NAMALWA (cell line): Measurements from ENCODE around the gene POM121L2.
A peak's percentile ranks its signal among the peaks of the same experiment; 100 is the strongest.
"Not testable (repeated sequence)": the region's sequence is repeated elsewhere in the genome, so short reads cannot be mapped to it uniquely, and the experiment has no call there.

Experiments
- DNase-seq: peaks from one replicate; pipeline ENCODE4 v3.0.0-alpha.2; 2015; ENCODE audit warnings: low spot score

Gene POM121L2

DNA sequence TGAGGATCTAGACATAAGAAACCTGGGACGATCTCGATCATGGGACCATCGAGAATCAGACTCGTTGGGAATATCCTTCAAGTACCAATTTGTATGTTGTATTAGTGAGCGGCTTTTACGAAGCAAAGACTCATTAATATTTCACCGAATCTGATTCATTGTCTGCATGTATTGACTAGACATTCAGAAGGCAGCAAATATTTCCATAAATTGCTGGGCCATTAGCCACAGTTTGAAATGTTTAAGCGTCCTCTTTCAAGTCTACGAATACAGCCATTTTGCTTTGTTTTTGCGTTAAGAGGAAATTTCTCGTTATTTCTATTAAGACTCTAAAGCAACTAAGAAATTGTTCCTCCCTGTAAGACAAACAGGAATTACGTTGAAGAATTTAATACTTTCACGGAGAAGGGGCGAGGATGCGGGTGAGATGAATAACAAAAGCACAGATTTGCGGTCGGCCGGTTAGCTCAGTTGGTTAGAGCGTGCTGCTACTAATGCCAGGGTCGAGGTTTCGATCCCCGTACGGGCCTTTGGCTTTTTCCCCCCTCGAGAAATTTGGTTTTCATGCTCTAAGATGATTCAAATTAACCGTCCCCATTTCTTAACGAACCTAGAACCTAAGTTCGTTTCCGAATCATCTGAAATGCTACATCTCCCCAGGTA lies 18.5 kb downstream of the POM121L2 start:
- DNase-seq, result no peak

GRCh38 chr6:27290850-27291208 lies 21.2 kb downstream of the POM121L2 start:
- no peak for DNase-seq

GRCh38 chr6:27290065-27290849 lies 21.8 kb downstream of the POM121L2 start:
- no peak for DNase-seq

DNA sequence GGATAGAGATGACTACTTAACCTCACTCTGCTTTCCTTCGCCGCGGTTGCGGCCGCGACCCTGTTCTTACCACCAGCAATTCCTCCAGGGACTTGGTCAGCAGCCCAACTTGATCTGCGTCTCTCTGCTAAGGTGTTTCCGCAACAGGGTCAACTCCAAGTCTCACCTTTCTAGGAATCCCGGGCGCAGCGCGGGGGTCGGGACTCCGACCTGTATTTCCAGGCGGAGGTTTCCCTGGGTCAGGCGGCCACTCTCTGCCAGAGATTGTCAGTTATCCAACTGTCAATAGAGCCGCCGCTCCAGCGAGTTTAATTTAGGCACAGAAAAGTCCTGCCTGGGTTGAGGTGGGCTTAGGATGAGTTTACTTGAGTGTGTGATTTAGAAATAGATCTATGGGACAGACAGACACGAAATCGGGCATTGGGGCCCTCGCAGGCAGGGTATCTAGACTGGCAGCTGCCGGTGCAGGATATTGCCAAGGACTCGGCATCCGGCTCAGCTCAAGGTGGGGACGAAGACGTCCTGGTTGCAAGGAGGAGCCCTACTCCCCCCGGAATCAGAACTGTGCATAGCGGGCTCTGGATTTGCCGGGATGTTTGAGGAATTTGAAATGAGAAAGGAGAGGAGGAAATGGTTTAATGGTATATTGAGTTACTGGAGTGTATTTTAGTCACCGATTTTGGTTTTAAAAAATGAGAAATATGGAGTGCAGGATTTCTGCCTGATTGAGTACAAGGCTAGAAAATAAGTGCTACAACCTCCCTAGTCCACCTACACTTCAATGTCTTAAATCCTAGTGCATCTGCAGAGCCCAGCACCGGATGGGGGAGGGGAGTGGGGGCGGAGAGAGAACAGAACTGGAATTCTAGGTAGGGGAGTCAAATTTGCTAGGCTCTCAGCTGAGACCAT lies 23.7 kb downstream of the POM121L2 start:
- DNase-seq, result no peak

GRCh38 chr6:27287751-27288135 lies 24.3 kb downstream of the POM121L2 start:
- DNase-seq, result no peak

- DNase-seq, result no peak
Observed at GRCh38 chr6:27286141-27286540, 25.9 kb downstream of the POM121L2 start.

DNA sequence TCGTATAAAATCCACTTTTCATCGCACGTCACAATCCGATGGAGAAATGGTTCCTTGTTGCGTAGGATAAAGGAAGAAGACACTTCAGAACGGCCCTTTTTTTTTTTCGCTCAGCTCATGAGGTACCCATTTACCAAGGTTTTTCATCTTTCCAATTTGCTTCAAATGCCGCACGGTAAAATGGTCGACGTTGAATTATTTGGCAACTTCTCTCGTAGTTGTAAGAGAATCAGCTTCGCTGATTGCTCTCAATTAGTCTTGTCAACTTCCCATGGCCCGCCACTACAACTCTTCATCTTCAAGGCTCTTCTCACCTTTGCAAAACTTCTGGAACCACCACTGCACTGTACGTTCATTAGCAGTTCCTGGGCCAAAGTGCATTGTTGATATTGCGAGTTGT lies 28.8 kb downstream of the POM121L2 start:
- no peak for DNase-seq

- no peak for DNase-seq
Observed at GRCh38 chr6:27281569-27281968, 30.5 kb downstream of the POM121L2 start.

DNA sequence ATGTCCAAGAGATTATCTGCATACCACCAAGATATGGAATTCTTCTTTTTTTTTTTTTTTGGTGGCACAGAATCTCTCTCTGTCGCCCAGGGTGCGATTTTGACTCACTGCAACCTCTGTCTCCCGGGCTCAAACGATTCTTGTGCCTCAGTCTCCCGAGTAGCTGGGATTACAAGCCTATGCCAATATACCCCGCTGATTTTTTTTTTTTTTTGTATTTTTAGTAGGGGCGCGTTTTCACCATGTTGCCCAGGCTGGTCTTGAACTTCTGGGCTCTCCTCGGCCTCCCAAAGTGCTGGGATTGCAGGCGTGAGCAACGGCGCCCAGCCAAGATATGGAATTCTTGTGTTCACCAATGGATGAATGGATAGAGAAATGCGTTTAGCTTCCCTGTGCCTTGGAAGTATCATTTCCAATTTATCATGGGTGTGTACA lies 31.0 kb downstream of the POM121L2 start:
- no peak for DNase-seq

GRCh38 chr6:27280540-27281000 lies 31.5 kb downstream of the POM121L2 start:
- DNase-seq, result peak; percentile 3

DNA sequence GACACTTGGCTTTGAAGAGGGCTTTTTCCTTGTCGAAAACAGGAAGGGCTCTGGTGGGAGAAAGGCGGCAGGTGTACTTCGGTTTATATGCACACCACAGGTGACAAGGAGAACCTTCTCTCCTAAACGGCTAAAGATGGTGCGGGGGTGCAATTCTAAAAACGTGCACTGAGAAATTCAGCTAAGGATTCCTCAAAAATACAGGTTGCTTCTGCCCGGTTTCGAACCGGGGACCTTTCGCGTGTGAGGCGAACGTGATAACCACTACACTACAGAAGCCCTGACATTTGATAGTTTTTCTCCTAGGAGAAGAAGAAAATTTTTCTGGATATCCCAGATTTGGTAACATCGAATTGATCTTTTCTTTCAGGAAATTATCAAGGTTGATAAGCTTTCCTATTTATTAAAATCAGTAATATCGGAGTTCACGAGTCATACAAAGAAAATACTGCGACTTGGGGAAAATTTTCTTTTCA lies 32.0 kb downstream of the POM121L2 start:
- peak; percentile 72 for DNase-seq

DNA sequence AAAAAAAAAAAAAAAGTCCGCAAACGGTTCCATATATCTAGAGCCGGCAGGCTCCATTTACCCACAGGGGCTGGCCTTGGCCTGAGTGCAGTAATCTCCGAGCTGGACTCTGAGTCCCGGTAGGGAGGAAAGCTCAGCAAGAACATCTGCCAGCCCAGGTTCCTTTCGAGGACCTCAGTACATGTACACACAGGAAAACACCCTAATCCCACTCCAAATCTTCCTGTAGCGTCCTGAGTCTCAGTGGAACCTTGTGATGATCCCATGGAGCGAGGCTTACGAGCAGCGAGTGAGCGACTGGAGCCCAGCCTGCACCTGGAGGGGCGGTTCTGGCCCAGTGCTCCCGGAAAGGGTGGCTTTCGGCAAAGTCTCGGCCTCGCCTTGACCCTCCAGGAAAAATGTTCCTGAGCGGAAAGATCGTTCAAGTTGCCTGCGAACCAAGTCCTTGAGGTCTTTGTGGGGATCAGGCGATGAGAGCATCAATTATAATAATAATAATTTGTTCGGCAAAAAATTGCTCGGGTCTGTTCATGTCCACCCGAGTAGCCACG lies 32.5 kb downstream of the POM121L2 start:
- peak; percentile 3 for DNase-seq

DNA sequence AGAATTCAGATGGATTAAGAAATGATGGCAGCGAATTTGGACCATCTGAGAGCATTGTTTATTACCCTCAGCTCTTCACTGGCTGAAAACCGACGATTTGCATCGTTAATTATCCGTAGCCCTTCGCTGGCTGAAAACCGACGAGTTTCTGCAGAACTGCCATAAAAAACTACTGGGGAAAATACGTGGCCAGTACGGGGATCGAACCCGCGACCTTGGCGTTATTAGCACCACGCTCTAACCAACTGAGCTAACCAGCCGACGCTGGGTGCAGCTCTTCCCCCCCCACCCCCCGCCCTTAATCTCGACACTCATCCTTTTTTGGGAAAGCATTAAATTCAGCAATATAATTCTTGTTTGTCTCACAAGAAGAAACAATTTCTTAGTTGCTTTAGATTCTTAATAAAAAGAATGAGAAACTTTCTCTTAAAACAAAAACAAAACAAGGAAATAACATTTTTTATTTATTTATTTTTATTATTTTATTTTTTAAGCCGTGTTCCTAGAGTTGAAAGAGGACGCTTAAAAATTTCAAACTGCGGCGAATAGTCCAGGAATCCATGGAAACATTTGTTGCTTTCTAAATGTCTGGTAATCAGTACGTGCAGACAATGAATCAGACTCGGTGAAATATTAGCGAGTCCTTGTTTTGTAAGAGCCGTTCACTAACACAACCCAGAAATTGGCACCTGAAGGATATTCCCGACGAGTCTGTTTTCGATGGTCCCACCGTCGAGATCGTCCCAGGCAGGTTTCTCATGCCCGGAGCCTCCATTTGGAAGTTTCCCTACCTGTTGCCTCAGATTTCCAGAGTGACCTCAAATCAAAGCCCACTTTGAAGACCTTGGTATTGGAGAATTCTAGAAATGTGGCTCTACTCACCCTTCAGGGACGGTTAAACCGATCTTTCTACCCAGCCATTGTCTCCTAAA lies 36.8 kb downstream of the POM121L2 start:
- no peak for DNase-seq

GRCh38 chr6:27273783-27274182 lies 38.3 kb downstream of the POM121L2 start:
- no peak for DNase-seq

GRCh38 chr6:27268803-27269202 lies 43.3 kb downstream of the POM121L2 start:
- no peak for DNase-seq

DNA sequence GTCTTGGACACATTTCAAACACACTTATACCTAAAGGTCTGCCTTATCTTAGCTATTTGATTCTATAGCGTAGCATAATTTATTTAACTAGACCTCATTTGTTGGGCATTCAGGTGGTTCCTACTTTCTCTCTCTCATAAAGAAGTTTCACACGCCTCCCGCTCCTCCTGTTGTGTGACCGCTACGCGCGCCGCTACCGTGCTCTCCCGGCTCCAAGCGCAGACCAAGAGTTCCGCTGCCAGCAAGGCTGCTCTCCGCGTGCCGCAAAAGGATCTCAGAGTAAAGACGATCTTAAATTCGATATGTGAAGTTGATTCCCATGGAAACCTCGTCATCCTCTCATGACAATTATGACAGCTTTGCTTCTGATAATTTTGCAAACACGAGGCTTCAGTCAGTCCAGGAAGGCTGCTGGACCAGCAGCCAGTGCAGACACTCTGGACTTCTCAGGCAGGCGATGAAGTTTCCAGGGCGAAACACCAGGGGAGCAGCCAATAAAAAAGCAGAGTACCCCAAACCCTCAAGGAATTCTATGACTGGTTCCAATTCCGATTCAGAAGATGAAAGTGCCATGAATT lies 44.1 kb downstream of the POM121L2 start:
- DNase-seq, result no peak

- not testable (repeated sequence) for DNase-seq
Observed at GRCh38 chr6:27267003-27267402, 45.1 kb downstream of the POM121L2 start.

- no peak for DNase-seq
Observed at GRCh38 chr6:27263886-27264285, 48.2 kb downstream of the POM121L2 start.

DNA sequence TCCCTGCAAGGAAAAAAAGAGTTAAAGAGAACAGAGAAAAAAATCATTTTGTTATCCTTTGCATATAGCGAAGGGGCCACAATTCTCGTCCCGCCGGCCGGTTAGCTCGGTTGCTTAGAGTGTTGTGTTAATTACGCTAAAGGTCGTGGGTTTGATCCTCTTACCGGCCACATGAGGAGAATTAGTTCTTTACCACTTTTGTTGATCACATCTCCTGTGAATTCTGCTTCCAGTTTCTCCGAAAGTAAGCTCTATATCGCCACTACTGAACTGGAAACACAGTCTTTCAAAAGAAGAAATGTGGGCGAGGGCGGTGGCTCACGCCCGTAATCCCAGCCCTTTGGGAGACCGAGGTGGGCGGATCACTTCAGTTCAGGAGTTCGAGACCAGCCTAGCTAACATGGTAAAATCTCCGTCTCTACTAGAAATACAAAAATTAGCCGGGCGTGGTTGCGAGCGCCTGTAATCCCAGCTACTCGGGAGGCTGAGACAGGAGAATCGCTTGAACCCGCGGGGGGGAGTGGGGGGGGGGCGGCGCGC lies 51.2 kb downstream of the POM121L2 start:
- DNase-seq, result no peak

- no peak for DNase-seq
Observed at GRCh38 chr6:27260369-27260768, 51.7 kb downstream of the POM121L2 start.
